ENCODE measurements around the gene APOL4.

DNA sequence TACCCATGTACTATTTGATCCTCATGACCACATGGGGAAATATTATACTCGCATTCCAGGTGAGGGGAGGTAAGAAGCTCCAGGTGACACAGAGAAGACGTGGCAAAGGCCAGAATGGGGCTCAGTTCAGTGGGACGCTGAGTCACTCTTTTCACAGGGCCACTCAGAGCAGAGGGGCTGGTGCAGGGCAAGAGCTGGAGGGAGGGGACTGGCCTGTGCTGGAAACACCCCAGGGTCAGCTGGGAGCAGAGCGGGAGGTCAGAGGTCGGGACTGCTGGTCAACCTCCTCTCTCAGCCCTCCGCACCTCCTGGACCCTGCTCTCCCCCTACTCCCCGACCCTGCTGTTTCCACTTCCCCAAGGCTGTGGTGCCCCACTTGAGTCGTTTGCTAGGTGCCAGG is 53.2 kb downstream of the APOL4 start:
- TF ChIP-seq, protein P1, sequence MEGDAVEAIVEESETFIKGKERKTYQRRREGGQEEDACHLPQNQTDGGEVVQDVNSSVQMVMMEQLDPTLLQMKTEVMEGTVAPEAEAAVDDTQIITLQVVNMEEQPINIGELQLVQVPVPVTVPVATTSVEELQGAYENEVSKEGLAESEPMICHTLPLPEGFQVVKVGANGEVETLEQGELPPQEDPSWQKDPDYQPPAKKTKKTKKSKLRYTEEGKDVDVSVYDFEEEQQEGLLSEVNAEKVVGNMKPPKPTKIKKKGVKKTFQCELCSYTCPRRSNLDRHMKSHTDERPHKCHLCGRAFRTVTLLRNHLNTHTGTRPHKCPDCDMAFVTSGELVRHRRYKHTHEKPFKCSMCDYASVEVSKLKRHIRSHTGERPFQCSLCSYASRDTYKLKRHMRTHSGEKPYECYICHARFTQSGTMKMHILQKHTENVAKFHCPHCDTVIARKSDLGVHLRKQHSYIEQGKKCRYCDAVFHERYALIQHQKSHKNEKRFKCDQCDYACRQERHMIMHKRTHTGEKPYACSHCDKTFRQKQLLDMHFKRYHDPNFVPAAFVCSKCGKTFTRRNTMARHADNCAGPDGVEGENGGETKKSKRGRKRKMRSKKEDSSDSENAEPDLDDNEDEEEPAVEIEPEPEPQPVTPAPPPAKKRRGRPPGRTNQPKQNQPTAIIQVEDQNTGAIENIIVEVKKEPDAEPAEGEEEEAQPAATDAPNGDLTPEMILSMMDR (optimal IDR thresholded peaks at IDR 0.05 in 1 of 3, IDR thresholded peaks at IDR 0.05 in 1 of 3, conservative IDR thresholded peaks at IDR 0.05 in 1 of 3; ENCODE audit: extremely low read depth in 1 of 3, insufficient read depth in 2 of 3, low read length in 3 of 3): no peak
- no peak for TF ChIP-seq EZH2 (IDR thresholded peaks at IDR 0.05; ENCODE audit: low read length)

Data from keratinocyte (primary cell).